ENCODE measurements around the gene NAA38.
A peak's percentile ranks its signal among the peaks of the same experiment; 100 is the strongest.

Gene NAA38

DNA sequence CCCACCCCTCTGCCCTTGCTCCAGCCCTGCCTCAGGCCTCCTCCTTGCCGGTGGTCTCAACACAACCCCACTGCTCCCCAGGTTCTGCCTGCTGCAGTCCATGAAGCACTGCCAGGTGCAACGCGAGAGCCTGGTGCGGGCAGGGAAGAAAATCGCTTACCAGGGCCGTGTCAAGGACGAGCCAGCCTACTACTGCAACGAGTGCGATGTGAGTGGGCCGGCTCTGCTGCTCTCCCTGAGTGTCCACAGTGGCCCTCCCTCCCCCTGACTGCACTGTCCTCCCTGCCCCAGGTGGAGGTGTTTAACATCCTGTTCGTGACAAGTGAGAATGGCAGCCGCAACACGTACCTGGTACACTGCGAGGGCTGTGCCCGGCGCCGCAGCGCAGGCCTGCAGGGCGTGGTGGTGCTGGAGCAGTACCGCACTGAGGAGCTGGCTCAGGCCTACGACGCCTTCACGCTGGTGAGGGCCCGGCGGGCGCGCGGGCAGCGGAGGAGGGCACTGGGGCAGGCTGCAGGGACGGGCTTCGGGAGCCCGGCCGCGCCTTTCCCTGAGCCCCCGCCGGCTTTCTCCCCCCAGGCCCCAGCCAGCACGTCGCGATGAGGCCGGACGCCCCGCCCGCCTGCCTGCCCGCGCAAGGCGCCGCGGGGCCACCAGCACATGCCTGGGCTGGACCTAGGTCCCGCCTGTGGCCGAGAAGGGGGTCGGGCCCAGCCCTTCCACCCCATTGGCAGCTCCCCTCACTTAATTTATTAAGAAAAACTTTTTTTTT is 4.3 kb downstream of the NAA38 start:
- DNase-seq (ENCODE audit: low read depth in 3 of 3) = no peak

DNA sequence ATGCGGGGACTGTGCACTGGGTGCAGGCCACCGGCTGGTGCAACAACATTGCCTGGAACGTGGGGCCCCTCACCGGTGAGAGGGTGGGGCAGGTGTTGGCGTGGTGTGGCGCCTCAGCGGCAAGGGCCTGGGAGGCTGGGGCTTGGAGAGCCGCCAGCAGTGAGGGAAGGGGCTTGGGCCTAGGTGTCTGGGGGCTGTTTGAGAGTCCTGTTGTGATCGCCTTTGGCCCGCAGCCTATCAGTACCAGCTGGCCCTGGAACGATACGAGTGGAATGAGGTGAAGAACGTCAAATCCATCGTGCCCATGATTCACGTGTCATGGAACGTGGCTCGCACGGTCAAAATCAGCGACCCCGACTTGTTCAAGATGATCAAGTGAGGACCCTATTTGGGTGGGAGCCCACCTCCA is 5.1 kb downstream of the NAA38 start:
- DNase-seq (ENCODE audit: low read depth in 3 of 3) = no peak

DNA sequence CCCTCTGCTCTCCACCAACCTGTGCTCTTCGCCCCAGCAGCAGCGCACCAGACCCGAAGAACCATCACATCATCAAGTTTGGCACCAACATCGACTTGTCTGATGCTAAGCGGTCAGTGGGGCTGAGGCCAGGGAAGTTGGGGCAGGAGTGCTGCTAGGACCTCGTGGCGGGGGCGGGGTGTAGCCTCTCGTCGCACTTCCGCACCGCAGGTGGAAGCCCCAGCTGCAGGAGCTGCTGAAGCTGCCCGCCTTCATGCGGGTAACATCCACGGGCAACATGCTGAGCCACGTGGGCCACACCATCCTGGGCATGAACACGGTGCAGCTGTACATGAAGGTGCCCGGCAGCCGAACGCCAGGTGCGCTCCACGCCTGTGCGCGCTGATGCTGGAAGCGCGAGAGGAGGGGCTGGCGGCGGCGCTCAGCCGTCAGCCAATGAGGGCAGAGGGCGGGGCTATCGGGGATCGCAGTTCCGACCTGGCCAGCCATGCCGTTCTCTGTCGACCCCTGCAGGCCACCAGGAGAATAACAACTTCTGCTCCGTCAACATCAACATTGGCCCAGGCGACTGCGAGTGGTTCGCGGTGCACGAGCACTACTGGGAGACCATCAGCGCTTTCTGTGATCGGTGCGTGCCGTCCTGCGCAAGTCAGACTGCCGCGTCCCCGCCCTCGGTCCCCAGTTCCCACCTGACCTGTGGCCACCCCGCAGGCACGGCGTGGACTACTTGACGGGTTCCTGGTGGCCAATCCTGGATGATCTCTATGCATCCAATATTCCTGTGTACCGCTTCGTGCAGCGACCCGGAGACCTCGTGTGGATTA is 5.7 kb downstream of the NAA38 start:
- peak; percentile 85 to 97 (median 86) for DNase-seq (ENCODE audit: low read depth in 3 of 3)

DNA sequence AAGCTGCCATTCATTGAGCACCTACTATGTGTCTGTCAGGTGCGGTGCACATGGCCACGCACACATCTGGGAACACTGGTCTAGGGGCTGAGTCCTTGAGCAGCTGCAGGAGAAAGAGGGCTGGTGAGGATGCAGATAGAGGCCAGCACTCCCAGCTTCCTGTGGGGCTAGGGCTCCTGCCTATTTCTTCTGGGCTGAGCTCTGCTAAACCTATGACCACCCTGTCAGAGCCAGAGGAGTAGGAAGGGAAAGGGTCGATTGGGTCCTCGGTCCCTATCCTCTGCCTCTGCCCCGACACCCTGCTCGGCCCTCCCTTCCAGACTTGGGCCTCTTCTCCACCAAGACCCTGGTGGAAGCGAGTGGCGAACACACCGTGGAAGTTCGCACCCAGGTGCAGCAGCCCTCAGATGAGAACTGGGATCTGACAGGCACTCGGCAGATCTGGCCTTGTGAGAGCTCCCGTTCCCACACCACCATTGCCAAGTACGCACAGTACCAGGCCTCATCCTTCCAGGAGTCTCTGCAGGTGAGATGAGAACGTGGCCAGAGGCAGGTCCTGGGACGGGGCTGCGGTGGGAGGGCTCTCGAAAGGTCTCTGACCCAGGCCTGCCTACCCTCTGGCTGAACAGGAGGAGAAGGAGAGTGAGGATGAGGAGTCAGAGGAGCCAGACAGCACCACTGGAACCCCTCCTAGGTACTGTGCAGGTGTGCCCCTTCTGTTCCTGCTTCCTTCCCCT is 6.5 kb downstream of the NAA38 start:
- DNase-seq (ENCODE audit: low read depth in 3 of 3) = no peak

DNA sequence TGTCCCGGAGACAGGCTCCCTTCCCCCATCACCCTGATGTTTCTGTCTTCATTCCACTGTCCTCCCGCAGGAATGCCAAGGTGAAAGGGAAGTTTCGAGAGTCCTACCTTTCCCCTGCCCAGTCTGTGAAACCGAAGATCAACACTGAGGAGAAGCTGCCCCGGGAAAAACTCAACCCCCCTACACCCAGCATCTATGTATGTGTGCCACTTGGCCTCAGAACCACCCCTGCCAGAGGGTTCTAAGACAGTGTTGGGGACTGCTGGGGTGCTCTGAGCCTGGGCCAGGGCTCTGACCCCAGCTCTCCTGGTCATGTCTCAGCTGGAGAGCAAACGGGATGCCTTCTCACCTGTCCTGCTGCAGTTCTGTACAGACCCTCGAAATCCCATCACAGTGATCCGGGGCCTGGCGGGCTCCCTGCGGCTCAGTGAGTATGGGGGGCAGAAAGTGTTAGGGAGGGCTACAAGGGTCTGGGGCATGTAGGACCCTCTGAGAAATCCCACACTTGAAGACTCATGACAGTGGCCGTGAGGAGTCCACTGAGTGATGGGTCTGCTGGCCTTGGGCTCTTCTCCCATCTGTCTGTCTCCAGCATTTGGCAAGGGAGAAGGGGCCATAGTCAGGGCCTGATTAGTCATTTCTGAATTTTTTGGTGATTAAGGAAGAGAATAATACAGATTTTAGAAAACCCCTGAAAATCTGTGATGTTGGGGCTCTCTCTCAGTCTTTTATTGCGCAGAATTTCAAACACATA is 7.4 kb downstream of the NAA38 start:
- no peak for DNase-seq (ENCODE audit: low read depth in 3 of 3)

DNA sequence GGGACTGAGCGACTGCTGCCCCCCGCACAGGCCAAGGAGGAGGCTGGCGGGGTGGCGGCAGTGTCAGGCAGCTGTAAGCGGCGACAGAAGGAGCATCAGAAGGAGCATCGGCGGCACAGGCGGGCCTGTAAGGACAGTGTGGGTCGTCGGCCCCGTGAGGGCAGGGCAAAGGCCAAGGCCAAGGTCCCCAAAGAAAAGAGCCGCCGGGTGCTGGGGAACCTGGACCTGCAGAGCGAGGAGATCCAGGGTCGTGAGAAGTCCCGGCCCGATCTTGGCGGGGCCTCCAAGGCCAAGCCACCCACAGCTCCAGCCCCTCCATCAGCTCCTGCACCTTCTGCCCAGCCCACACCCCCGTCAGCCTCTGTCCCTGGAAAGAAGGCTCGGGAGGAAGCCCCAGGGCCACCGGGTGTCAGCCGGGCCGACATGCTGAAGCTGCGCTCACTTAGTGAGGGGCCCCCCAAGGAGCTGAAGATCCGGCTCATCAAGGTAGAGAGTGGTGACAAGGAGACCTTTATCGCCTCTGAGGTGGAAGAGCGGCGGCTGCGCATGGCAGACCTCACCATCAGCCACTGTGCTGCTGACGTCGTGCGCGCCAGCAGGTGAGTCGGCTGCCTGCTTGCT is 8.1 kb downstream of the NAA38 start:
- no peak for DNase-seq (ENCODE audit: low read depth in 3 of 3)

DNA sequence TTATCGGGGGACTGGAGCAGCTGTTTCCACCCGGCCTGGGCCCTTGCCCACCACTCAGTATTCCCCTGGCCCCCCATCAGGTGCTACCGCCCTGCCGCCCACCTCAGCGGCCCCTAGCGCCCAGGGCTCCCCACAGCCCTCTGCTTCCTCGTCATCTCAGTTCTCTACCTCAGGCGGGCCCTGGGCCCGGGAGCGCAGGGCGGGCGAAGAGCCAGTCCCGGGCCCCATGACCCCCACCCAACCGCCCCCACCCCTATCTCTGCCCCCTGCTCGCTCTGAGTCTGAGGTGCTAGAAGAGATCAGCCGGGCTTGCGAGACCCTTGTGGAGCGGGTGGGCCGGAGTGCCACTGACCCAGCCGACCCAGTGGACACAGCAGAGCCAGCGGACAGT is 8.6 kb downstream of the NAA38 start:
- no peak for DNase-seq (ENCODE audit: low read depth in 3 of 3)

DNA sequence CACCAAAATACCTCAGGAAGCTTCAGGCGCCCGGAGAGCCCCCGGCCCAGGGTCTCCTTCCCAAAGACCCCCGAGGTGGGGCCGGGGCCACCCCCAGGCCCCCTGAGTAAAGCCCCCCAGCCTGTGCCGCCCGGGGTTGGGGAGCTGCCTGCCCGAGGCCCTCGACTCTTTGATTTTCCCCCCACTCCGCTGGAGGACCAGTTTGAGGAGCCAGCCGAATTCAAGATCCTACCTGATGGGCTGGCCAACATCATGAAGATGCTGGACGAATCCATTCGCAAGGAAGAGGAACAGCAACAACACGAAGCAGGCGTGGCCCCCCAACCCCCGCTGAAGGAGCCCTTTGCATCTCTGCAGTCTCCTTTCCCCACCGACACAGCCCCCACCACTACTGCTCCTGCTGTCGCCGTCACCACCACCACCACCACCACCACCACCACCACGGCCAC is 9.2 kb downstream of the NAA38 start:
- no peak for DNase-seq (ENCODE audit: low read depth in 3 of 3)

DNA sequence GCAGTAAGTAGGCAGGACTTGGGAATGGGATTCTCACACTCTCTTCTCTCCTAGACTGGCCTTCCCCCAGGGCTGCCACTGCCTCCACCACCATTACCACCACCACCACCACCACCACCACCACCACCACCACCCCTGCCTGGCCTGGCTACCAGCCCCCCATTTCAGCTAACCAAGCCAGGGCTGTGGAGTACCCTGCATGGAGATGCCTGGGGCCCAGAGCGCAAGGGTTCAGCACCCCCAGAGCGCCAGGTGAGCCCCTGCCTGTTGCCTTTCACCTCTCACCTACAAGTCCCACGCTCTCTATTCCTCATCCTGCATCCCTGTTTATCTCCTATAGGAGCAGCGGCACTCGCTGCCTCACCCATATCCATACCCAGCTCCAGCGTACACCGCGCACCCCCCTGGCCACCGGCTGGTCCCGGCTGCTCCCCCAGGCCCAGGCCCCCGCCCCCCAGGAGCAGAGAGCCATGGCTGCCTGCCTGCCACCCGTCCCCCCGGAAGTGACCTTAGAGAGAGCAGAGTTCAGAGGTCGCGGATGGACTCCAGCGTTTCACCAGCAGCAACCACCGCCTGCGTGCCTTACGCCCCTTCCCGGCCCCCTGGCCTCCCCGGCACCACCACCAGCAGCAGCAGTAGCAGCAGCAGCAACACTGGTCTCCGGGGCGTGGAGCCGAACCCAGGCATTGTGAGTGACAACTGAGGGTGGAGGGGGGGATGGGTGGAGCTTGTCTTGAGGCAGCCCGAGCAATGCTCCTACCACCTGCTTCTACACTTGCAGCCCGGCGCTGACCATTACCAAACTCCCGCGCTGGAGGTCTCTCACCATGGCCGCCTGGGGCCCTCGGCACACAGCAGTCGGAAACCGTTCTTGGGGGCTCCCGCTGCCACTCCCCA is 10.3 kb downstream of the NAA38 start:
- DNase-seq (ENCODE audit: low read depth in 3 of 3) = no peak

DNA sequence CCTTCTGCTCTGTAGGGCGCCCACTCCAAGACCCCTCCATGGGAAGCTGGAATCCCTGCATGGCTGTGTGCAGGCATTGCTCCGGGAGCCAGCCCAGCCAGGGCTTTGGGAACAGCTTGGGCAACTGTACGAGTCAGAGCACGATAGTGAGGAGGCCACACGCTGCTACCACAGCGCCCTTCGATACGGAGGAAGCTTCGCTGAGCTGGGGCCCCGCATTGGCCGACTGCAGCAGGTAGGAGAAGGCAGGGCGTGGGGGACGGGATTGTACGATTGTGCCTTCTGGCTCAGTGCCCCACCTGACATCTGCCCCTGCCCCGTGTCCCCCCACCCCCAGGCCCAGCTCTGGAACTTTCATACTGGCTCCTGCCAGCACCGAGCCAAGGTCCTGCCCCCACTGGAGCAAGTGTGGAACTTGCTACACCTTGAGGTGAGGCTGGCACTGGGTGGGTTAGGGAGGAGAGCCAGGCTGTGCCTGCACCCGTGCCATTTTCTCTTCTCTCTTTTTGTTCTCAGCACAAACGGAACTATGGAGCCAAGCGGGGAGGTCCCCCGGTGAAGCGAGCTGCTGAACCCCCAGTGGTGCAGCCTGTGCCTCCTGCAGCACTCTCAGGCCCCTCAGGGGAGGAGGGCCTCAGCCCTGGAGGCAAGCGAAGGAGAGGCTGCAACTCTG is 11.2 kb downstream of the NAA38 start:
- no peak for DNase-seq (ENCODE audit: low read depth in 3 of 3)

DNA sequence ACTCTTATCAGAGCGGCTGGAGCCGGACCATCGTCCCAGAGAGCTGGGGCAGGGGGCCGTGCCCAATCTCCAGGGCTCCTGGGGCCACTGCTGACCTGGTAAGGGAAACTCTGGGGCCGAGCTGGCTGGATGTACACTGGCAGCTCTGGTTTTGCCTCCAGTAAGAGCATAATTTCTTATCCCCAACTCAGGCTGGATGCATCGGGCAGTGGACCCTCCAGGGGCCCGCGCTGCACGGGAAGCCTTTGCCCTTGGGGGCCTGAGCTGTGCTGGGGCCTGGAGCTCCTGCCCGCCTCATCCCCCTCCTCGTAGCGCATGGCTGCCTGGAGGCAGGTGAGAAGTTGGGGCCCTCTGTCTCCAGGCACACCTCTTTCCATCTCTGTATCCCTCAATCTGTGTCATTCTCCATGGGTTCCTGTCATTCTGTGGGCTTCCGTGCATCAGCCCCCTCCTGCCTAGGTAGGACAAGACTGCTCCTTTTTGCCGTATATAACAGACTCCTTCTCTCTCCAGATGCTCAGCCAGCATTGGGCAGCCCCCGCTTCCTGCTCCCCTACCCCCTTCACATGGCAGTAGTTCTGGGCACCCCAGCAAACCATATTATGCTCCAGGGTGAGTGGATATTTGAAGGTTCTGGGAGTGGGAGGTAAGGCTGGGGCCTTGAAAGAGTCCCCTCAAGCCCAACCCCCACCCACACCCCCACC is 11.8 kb downstream of the NAA38 start:
- no peak for DNase-seq (ENCODE audit: low read depth in 3 of 3)

DNA sequence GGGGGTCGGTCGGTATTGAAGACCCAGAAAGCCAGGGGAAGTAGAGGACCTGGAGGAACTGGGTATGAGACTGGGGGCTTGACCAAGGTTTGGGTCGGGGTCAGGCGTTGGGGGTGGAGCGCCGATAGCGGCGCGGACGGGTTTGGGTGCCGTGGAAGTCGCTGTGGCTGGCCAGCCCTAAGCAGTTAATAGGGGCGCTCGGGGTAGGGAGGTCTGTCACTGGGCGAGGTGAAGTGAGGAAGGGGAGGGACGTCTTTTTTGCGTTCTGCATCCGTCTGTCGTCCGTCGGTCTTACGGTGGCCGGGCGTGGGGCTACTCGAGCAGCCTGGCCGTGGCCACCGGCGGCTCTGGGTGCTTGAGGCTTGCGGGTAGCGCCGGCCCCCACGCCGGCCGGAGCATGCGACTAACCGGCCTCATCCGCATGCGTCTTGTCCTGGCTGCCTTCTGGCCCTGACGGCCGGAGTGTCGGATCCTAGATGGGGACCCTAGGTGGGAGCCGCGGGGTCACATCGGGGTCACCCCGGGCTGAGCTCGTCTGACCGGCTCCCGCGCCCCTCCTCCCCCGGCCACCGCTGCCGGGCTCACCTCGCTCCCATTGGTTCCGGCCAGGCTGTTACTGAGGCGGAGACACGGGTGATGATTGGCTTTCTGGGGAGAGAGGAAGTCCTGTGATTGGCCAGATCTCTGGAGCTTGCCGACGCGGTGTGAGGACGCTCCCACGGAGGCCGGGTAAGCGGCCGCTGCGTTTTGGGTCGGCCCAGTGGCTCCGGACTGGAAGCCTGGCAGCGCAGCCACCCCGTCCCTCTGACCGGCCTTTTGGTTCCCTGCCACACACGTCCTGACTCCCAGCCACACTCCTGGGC is 12.8 kb downstream of the NAA38 start:
- DNase-seq (ENCODE audit: low read depth in 3 of 3) = peak; percentile 69 to 77 (median 70)

DNA sequence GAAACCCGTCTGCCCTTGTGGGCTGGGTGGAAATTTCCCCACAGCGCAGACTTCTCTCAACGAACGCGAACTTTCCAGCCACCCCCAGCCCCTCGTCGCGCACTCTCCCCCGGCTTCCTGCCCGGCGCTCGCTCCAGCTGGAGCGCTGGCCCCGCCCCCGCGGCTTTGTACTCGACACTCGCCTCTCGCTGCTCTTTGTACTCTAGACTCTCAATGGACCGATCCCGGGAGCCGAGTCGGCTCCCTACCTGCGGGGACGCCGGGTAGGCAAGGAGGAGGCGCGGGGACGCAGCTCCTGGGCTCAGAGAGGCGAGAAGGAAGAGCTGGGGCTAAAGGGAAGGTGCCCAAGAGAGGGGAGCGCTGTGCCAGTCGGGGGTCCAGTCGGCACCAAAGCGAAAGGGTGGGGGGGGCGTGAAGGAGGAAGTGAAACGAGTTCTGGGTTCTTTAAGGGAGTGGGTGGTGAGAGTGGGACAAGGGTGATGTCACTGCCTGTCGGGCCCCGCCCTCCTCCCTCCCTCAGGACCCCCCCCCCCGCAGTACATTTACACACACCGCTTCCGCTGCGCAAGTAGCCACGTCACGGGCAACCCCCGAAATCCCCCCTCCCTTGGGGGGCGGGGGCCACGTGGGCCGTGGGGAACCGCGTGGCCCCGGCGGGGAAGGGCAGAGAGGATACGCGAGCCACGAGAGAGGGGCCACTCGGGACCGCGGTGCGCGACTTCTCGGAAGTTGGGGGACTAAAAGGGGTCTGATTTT is 13.6 kb downstream of the NAA38 start:
- DNase-seq (ENCODE audit: low read depth in 3 of 3) = peak; percentile 75 to 86 (median 79)

DNA sequence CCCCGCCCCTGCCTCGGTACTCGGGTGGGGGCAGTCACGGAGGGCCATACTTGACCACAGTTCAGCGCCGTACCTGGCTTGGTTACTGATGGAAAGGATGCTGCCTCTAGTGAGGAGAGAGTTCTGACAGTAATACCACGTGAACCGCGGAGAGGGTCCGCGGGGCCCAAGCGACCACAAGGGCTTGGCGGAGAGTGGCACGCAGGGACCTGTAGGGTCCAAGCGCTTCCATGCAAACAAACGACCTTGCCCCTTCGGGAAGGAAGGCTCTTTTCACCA is 14.2 kb downstream of the NAA38 start:
- DNase-seq (ENCODE audit: low read depth in 3 of 3) = no peak

DNA sequence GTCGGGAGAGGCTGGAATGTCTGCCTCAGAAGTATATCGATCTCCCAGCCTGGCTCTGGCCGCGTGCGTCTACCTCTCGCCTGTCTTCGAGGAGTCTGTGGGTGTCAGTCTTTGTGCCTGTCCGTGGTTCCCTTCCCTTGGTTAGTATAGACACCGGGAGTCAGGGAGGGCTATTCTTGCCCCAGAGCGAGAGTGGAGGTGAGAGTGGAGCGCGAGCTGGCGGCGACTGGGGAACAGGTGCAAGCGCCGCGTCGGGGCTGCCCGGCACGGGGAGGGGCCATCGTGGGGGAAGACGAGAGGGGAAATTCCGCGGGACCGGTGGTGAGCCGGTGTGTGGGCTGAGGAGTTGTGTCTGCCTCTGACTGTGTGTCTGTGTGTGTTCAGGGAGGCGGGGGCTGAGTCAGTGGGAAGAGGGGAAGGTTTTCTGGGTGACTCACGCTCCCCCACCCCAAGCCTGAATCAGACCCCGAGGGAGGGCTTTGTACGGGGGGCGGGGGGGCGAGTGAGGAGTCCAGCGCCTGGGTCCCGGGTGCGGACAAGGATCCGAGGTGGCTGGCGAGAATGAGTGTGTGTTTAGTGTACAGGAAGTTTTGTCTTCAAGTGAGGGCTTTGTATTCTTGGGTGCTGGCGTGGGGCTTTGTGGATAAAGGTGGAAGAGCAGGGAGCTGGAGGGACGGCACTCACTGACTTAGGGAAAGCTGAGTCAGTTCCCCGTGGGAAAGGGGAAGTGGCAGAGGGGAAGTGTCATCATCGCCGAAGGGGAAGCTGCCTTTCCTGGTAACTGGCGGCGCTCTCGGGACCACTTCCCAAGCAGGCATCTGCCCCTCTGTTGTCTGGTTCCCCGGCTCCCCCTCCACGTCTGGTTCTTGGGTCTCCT is 14.7 kb downstream of the NAA38 start:
- DNase-seq (ENCODE audit: low read depth in 3 of 3) = peak; percentile 89 to 93 (median 92)

DNA sequence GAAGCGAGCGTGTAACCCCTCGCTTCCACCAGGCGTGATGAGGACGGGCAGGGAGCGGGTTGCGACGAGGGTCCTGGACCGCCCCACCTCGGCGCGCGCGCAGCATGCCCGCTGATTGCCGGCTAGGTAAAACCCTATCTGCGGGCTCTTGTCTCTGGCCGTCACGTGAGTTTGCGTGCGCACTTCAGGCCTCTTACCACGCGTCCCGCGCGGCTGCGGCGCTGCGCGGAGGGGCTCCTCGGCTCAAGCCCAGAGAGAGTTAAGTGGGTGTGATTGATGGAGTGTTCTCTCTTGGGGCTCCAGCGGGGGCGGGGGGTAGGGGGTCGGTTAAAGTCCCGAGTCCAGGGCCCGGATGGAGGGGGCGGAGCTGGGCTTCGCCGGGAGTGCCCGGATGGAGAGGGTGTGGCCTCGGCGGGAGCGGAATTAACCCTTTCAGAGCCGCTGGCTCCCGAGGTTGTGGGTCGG is 15.4 kb downstream of the NAA38 start:
- DNase-seq (ENCODE audit: low read depth in 3 of 3) = peak; percentile 67 to 82 (median 71)

All from stimulated activated CD4-positive, alpha-beta T cell treated with anti-CD3 and anti-CD28 coated beads, TNF-alpha, amount 100 ng/mL, for 48 hours (primary cell).